ENCODE results near the gene TCEA3.
A peak's percentile ranks its signal among the peaks of the same experiment; 100 is the strongest.

TCEA3 gene

DNA sequence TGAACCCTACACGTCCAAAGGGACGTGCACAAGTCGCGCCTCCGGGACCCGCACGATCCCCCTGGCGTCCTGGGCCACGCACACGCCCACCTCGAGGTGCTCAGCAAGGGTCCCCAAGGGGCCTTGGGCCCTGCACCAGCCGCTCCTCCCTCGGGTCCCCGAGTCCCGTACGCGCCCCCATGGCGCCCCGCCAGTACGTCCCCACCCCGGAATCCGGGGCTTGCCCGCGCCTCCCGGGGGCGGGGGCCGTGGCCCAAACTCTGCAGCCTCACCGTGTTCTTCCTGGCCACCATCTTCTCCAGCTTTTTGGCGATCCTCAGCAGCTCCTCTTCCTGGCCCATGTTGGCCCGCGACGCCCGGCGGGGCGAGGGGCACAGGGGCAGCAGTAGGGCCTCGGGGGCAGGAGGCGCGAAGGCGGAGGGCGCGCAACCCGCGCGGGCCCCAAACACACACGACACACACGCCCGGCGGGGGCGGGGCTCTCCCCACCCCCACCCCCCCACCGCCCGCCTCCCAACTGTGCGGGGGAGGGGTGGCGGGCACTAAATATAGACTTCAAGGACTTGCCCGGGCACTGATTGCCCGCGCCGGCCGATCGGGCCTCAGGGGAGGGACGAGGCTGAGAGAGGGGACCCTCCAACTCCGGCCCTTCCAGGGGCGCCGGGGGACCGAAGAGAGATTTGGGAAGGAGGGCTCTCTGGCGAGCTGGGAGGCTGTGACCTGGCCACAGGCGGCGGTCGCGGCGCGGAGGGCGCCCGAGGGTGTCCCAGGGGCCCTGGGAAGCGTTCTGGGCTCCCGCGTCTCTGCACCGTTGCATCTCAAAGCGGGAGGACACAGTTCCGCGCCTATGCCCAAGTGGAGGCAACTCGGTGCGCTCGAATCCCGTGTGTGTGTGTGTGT, at the start of gene TCEA3:
Gene TCEA3, minus strand, starts transcription at position 456 of the 900 bp plus-strand sequence. Its CDS starts 115 bp downstream, at position 341.
- peak; percentile 62 for DNase-seq (ENCODE audit: low spot score)

DNA sequence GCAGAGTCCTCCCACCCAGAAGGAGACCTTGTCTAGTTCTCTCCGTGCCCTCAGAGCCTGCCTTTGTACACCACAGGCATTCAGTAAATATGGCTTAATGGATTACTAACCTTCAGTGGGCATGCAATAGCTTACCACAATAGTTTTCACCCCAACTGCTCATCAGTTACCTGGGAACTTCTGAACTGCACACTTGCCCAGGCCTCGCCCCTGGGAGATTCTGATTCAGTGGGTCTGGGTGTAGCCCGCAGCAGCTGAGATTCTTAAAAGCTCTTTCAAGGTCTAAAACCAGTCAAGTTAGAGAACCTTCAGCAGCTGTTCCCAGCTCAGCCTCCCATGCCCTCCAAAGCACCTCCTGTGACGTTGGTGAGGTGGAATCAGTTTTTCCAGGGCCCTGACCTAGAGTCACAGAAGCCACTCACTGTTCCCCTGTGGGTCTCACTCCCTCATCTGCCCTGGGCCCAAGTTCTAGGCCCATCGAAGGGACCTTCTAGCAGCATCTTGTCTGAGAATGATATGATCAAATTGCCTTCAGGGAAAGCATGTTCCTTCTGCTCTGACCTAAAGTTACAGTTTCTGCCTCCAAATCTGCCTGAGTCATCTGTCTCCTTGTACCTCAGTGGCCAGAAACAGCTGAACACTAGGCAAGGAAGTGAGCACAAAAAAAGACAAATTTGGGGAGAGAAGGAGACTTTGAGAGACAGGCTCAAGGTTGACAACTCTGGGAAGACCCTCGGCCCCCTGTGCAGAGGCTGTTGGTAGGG, 48.7 kb upstream of the TCEA3 start:
- no peak for DNase-seq (ENCODE audit: low spot score)

DNA sequence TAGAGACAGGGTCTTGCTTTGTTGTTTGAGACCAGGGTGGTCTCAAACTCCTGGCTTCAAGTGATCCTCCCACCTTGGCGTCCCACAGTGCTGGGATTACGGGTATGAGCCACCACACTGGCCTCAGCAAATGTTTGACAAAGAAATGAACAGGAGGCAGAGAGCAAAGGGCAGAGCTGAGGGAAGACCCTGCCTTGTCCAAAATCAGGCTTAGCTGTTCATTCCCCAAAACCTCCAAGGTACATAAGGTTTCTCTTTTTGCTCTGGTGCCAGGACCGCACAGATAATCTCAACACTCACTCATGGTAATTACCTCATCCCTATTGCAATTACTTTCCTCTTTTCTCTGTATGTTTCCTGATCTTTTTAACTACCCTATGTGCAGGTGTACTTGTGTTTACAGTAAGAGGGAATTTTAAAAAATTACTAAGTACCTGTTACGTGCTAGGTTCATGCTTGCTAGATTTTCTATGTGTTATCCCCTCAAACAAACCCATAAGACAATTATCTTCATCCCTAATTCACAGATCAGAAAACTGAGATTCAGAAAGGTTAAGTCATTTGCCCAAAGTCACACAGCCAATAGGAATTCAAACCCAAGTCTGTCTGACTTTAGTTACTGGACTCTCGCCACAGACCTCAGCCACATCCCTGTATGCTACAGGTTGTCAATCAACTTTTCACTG, 47.9 kb upstream of the TCEA3 start:
- DNase-seq (ENCODE audit: low spot score) = no peak

DNA sequence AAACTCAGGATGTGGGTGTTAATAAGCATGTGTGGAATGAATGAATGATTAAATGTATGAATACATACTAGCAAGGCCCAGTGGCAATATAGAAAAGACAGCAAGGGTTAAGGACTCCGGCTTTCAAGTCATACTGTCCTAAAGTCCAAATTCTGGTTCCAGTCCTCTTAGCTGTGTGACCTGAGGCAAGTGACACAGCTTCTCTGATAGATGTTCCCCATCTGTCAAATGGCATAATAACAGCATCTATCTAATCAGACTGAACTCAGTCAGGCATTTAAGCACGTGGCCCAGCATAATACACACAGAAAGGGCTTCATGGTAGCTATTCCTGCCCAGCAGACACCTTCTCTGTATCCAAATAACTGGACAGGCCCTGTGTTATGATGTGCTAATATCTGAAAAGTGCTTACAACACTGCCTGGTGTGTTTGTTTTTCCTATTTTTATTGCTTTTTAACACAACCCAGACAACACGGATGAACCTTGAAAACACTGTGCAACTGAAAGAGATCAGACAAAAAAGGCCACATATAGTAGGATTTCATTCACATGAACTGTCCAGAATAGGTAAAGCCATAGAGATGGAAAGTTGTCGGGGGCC, 47.0 kb upstream of the TCEA3 start:
- DNase-seq (ENCODE audit: low spot score) = no peak

DNA sequence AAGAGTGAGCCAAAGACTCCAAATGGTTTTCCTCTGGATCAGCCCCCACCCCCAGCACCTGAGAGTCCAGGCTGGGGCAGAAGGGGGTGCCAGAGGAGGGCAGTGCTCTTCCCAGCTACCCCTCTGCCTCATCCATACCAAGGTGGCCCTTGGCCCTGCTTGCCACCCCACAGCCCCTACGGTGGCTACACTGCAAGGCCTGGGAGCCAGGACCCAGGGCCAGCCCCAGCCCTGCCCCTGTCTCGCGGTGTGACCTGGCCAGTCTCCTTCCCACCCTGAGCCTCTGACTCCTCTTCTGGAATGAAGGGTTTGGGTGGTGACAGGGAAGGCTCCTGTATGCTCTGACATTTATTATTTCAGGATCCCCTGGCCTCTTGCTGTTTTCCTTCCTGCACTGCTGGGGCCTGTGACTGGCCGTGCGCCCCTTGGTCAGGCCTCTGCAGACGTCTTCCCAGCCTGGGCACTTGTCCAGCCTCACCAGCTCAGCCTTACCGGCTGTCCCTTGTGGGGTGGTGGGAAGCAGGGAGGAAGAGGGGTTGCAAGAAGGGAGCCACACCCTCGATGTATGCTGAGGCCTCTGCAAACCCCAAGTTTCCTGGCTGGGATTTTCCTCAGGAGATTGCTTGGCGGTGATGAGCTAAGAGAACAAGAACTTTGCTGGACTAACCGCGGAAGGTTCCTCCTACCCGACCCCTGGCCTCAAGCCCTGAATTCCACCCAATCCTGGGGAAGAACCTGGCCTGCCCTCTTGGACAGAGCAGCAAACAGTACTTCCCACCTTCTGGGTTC, 45.9 kb upstream of the TCEA3 start:
- DNase-seq (ENCODE audit: low spot score) = no peak

DNA sequence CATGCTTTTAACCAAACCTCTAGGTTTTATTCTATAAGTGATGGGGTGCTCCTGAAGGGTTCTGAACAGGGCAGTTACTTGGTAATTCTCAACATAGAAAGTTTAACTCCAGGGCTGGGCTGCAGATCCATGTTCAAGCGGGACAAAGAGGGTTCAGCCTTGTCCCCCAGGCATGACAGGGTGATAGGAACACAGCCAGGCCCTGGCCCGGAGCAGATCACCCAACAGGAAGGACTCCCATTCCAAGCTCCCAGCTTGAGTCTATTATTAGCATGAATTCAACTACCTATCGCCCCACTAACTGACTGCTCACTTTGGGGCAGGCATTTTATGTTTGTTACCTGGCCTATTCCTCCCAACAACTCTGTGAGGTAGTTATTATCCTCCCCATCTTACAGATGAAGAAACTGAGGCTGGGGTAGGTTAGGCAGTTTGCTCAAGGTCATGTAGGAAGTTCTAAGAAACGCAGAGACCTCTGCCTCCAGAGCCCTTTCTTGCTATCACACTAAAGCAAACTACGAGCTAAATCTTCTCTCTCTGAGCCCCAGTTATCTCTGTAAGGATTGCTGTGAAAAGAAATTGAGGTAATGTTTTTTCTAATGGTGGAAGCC, 44.9 kb upstream of the TCEA3 start:
- DNase-seq (ENCODE audit: low spot score) = no peak

DNA sequence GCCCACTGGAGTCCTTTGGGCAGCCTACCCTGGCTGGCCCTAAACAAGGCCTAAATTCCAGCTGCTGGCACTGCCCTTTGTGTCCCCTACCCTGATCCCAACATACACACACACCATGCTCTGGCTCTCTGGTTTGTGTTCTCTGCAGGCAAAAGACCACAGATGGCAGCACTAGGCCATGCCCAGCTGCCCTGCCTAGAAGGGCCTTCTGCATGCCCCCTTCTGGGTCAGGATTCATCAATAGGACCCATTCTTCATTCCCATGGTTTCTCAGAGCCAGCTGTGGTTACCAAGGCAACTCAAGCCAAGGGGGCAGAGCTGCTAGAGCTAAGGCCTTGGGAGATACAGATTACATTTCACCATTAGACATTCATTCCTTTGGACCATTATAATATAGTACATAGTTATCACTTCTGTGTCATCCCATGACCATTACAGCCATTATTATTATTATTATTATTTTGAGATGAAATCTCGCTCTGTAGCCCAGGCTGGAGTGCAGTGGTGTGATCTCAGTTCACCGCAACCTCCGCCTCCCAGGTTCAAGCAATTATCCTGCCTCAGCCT, 42.0 kb upstream of the TCEA3 start:
- DNase-seq (ENCODE audit: low spot score) = no peak

DNA sequence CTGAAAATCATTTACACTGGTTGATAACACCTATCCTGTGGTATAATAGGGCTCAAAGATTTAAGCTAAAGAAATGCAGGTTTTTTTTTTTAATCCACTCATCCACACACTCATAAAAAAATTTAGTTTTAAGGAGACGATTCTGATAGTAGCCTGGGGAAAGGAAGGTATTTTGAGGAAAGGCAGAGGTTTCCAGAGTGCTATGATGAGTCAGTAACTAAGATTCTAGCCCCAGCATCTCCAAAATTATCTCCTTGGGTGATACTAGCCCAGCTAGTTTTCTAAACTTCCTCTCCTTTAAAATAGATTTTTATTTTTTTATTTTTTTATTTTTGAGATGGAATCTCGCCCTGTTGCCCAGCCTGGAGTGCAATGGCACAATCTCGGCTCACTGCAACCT, 38.7 kb upstream of the TCEA3 start:
- no peak for DNase-seq (ENCODE audit: low spot score)

DNA sequence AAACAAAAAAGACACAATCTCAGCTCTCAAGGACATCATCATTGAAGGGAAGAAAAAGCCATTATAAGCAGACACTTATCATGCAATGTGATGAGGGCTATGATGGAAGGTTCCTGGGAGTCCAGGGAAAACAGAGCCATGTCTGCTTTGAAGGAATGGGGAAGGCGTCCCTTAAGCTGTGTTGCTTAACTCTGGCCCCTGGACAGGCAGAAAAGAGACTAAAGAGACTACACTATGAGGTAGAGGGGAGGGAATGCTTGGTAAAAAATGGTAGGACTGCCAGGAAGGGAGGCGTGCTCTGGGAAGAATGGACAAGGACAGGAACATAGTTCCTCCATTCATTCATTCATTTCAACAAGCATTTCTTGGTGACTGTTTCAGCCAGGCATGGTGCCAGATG, 38.2 kb upstream of the TCEA3 start:
- DNase-seq (ENCODE audit: low spot score) = no peak

DNA sequence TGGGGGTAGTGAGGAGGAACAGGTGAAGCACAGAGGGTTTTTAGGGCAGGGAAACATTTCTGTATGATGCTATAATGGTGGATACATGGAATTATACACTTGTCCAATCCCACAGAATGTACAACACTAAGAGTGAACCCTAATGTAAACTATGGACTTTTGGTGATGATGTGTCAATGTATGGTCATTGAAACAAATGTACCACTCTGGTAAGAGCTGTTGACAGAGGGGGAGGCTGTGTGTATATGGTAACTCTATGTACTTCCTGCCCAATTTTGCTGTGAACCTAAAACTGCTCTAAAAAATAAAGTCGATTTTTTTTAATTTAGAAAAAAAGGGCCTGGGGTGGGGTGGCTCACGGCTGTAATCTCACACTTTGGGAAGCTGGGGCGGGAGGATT, 36.5 kb upstream of the TCEA3 start:
- DNase-seq (ENCODE audit: low spot score) = no peak

DNA sequence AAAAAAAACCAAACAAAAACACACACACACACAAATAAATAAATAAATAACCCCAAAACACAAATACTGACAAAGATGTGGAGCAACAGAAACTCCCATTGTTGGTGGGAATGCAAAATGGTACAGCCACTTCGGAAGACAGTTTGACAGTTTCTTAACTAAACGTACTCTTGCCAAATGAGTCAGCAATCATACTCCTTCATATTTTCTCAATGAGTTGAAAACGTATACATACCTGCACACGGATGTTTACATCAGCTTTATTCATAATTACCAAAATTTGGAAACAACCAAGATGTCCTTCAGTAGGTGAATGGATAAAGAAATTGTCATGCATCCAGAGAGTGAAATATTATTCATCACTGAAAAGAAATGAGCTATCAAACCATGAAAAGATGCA, 36.0 kb upstream of the TCEA3 start:
- DNase-seq (ENCODE audit: low spot score) = no peak

DNA sequence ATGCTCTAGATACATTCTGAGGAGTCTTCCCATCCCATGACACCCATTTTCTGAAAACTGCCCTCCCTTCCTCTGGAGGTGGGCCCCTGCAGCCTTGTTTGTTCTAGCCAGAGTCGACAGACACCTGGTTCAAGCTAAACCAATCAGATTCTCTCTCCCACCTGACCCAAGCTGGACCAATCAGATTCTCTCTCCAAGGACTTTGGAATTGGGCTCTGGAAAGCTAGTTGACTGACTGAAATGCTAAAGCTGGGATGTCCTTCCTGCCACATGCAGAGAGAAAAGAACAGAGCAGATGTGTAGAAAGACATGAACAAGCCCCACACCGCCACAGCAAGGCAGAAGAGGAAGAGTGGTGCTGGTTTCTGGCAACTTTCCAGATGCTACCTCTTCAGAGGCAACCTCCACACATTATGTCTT, 34.8 kb upstream of the TCEA3 start:
- DNase-seq (ENCODE audit: low spot score) = peak; percentile 42

DNA sequence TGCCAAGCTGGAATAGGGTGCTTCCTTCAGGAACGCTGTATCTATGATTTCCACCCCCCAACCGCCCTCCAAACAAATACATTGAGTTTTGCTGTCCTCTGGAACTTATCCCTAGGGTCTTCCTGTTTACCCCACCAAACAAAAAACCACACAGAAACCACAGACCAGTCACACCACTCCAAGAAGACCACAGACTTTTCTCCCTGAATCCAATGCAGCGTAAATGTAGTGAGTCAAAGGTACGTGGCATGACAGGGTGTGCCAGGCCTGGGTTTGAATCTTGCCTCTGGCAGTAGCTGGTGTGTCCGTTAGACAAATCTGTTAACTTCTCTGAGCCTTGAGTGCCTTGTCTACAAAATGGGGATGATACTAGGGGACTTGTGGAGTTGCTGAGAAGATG, 31.7 kb upstream of the TCEA3 start:
- no peak for DNase-seq (ENCODE audit: low spot score)

DNA sequence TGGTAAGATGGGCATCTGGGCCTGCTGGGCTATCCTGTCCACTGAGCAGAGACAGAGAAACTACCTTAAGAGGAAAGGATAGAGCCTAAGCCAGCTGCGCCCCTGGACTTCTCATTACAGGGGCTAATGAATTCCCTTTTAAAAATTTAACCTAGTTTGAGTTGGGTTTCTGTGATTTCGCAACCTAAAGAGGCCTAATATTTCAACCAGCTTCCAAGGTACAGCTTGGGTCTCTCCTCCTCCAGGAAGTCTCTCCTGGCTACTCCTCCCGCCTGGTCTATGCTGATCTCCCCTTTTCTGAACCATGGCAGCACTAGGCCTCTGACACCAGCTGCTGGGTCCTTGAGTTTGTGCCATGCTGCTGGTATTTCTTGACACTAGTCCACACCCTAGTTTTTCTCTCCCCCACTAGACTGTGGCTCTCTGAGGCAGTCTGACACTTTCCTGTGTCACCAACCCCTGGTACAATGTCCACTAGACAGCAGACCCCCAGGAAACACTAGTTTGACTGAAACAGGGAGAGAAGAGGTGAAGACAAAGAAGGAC, 29.0 kb upstream of the TCEA3 start:
- no peak for DNase-seq (ENCODE audit: low spot score)

DNA sequence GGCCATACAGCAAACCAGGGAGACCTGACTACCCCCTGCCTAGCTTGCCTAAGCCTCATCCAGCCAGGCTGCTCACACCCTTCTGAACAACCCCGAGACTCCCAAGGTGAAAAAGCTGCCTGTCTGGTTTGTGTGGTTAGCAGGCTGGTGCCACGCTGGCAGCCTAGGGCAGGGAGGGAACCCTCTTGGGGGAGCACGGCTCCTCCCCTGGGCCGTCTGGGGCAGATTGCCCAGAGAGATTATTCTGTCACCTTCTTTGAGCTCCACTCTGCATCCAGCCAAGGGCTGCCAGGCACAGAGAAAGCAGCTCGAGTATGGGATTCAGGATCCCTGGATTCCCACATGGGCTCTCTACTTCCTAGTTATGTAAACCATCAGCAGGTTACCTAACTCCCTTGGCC, 27.5 kb upstream of the TCEA3 start:
- no peak for DNase-seq (ENCODE audit: low spot score)

DNA sequence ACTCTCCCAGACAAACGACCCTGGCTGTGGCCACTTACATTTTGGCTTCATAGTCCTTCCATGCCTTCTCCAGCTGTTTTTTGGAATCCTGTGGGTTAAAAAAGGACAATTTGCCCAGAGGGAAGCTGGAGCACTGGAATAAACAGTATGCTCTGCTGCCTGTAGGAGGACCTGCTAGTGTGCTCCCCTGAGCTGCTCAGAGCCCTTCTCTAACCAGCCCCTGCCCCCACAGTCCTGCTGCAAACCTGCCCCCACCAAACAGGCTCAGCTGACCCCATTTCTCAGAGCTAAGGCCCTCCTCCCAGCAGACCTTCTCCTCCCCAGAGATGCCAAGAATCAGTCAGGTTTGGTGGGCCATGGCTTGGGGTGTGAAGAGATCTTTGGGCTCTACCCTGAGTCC, 26.9 kb upstream of the TCEA3 start:
- no peak for DNase-seq (ENCODE audit: low spot score)

DNA sequence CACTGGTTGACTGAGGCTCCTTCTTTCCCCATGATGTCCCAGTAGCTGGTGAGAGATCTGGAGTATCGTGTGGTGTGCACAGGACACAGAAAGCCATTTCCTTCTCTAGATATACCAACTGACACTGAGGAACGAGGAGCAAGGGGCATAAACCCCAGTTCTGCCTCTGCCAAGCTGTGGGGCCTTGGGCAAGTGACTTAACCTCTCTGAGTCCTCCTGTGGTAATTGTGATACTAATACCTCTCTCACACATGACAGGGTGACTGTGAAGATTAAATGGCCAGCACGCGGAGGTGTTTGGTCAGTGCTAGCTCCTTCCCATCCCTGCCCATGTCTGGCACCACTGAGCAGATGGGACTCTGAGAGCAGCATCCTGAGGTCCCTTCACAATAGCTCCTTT, 26.3 kb upstream of the TCEA3 start:
- no peak for DNase-seq (ENCODE audit: low spot score)

DNA sequence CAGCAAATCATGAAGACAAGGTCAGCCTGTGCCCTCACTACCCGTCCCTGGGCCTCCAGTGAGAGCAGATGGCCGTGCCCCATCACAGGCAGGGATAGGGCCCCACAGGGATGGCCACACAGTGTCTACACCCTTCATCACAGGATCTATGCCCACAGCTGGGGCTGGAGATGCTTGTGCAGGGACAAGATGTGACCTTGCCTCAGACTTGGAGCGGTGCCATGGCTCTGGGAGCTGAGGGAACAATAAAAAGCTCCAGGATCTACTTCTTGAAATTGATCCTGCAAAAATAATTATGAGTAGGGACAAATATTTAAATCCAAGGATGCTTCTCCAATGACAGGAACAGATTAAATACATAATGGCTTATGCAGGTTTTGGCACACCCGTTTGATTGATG, 25.4 kb upstream of the TCEA3 start:
- DNase-seq (ENCODE audit: low spot score) = no peak

DNA sequence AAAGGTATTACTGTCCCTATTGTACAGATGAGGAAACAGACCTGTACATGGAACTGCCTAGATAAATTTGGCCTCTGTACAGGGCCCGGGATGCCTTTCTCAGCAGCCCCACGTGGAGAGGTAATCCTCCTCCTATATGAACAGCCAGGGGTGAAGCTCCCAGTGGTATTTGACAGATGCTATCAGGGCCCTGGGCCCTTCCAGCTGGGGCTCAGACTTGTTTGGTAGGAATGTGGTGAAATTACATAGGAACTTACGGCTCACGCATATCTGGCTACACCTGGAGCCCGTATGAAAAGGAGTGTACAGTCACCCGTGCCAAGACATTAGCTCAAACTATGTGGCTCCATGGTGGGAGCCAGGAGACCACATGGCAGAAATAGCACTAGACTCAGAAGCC, 24.8 kb upstream of the TCEA3 start:
- no peak for DNase-seq (ENCODE audit: low spot score)

DNA sequence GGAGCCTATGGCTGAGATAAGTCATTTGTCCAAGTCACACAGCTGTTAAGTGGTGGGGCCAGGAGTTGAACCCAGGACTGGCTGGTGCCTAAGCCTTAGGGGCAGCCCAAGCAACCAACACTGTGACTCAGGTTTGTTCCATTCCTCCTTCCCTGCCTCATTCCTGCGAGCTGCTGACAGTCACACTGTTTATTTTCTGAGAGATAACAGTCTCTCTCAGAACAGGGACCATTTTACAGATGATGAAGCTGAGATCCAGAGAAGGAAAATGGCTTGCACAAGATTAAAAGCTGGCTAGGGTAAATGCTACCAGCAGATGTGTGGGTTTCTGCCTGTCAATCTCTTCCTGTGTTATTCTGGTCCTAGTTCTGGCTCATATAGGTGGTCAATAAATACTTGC, 24.3 kb upstream of the TCEA3 start:
- no peak for DNase-seq (ENCODE audit: low spot score)
